NCI-H1694 (cell line): ENCODE data around the gene HIP1.
A peak's percentile ranks its signal among the peaks of the same experiment; 100 is the strongest.
"Not testable (repeated sequence)": the region's sequence is repeated elsewhere in the genome, so short reads cannot be mapped to it uniquely, and the experiment has no call there.

ENCODE experiments used
- DNase-seq: peaks from one replicate; lab custom pipeline; 2025; lab: John Stamatoyannopoulos, UW

HIP1 gene

DNA sequence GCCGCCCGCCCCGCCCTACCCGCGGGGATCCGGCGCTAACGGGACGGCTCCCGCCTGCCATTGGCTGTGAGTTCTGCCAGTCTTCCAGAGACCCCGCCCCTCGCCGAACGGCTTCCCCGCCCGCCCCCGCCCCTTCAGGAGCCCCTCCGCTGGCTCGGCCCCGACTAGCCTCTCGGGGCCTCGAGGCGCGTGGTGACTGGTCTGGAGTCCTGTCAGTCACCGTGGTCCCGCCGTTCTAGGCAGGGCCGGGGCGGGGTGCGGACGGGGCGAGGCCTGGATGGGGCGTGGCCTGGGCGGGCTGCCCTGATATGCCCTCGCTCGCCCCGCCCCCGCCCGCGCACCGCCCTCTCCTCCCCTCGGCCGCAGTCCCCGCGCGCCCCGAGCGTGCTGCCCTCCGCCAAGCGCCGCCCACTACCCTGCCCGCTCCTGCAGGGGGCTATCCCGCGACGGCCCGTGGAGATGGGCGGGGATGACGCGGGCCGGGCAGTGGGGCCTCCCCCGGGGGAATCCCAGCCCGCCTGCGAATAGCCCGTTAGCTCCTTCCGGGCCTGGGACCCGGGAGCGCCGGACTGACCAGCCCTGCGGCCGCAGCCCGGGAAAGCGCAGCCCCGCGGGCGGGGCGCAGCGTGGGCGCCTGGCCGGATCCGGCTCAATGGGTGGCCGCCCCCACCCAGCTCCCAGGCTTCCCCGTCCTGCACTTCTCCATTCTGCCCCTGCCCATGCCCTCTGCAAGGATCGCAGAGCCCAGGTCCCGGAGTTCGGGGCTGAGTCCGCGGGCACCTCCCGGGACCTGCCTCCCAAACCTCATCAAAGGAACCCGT, 444 bp upstream of the HIP1 start:
- peak; percentile 96 for DNase-seq

DNA sequence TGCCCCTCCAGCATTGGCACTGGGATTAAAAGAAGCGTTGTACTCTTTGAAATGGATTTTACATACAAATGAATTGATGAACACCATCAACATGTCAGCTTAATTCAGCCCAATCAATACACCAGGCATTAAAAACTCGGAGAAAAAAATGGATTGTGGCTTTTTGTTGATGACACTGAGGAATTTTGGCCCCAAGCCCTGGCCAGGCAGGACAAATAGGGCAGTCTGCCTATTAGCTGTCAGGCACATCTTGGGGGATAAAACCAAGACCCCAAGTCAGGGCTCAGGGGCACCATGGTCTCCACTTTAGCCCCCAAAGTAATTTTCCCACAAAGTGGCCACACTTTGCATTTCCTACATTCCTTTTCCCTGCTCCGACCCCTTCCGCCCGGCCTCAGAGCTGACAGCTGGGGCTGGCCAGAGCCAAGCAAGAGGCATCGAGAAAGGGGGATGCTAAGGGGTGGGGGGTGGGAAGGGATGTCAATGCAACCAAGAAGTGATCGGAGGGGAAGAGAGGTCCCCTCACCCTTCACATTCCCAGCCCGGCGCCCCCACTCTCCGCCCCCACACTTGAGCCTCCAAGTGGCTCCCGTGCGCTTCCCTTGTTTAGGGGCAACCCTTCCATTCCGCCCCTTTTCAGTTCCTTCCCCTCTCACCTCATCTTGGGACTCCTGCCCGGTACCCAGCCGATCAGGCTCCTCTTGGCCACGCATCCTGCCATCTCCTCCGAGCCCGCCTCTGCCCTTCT, 711 bp downstream of the HIP1 start:
- no peak for DNase-seq

DNA sequence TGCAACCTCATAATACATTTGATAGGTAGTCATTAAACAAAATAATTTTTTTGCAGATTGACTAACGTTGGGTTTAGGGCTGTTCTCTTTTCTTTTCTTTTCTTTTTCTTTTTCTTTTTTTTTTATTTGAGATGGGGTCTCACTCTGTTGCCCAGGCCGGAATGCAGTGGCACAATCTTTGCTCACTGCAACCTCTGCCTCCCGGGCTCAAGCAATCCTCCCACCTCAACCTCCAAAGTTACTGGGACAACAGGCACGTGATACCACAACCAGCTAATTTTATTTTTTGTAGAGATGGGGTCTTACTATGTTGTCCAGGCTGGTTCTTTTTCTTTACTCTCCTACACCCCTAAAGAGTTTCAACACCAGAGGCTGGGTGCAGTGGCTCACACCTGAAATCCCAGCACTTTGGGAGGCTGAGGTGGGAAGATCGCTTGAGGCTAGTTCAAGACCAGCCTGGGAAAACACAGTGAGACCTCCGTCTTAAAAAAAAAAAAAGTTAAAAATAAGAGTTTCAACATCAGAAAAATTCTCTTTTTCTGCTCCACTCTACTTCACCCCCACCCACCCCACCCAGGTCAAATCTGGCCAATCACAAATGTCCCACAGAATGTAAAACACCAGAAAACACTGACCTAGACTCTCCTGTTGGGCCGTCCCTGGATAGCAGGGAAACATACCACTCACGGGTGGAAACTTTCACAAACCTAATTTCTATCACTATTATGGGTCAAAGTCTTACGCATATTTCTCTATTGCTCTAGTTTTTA, 3.0 kb downstream of the HIP1 start:
- DNase-seq: no peak

DNA sequence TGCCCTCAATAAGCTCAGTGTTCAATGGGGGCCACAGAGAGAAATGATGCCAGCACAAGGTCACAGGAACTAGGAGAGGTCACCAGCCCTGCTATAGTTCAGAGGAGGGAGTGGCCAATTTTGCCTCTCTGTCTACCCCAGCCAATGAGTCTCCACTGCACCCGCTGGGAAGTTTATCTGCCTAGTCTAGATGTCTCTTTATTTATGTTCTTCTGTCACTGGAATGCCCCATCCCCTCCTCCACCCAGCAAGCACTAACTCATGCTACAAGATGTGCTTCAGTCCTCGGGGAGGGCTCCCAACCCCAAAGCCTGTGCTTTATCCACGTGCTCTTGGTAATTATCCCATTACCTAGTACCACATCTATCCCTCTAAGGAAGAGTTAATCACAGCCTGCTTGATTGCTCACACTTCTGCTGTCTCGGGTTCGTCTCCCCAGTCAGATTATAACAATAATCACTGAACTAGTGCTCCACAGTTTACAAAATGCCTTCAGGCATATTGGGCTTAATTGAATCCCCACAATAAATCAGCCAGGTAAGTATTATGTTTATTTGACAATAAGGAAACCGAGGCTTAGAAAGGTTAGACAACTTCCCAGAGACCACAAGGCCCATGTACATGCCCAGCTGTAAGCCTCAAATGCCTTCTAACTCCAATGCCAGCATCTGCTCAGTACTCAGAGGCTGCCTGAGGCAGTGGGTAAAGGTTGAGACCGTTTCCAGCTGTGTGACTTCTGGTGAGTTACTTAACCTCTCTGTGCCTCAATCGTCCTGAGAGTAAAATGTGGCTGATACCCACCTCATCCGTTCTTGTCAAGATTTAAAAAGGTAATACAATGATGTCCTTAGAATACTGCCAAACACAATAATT, 3.9 kb downstream of the HIP1 start:
- DNase-seq: no peak

DNA sequence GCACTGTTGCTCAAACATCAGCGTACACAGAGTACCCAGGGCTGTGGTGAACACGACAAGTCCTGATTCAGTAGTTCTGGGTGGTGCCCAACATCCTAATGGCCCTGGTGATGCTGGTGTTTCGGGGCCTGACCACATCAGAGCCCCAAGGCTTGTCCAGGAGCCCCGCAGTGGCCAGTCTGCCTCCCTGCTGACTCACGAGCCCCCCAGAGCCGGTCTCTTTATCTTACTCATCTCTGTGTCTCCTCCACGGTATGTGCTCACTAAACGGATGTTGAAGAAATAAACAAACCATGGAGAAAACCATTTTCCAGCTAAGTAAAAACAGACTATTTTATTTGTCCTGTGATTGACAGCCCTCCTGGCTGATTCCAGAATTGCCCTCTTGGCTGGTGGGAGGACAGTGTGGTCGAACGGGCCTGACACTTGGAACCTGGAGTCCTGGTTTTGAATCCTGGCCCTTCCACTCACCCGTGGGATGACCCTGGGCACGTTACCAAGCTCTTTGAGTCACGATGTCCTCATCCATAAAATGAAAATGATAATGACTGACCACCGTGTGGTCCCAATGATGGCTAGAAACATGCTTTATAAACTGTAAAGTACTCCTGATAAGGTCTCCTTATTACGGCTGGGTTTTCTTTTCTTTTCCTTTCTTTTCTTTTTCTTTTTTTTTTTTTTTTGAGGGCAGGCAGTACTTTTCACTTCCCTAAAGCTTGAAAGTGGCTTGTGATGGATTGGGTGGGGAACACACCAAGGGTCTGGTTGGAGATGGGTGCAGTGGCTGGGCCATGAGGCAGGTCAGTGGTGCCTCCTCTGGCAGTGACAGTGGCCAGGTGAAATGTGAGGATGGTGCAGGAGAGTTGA, 5.7 kb downstream of the HIP1 start:
- no peak for DNase-seq

DNA sequence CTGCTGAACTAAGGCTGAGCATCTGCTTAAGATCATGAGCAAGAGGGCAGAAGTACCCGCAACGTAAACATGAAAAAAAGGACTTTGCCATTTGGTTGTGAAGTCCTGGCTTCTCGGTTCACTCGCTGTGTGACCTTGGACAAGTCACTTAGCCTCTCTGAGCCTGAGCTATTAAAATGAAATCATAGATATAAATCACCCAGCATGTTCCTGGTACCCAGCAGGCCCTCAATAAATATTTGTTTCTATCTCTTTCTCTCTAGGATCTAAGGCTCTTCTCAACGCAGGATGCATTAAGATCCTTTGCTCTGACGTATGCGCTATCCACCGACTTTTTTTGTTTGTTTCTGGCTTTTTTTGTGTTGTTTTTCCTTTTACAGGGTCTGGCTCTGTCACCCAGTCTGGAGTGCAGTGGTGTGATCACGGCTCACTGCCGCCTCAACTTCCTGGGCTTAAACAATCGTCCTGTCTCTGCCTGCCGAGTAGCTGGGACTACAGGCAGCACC, 6.7 kb downstream of the HIP1 start:
- DNase-seq: no peak

DNA sequence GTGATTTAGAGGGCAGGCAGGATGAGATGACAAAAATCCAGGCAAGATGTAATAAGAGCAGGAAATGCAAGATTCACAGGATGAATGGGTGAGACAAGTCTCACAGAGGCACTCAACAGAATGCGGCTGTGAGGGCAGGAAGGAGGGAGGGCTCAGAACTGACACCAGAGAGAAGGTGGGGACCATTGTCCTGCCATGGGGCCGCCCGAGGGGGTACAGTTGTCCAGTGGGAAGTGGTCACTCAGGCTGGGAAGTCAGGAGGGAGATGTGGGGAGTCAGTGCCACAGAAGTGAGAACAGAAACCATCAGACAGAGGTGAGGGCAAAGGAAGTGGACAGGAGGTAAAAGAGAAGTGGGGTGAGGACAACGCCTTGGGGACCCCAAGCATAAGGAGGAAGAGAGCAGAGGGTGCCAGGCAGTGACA, 8.9 kb downstream of the HIP1 start:
- DNase-seq: no peak

DNA sequence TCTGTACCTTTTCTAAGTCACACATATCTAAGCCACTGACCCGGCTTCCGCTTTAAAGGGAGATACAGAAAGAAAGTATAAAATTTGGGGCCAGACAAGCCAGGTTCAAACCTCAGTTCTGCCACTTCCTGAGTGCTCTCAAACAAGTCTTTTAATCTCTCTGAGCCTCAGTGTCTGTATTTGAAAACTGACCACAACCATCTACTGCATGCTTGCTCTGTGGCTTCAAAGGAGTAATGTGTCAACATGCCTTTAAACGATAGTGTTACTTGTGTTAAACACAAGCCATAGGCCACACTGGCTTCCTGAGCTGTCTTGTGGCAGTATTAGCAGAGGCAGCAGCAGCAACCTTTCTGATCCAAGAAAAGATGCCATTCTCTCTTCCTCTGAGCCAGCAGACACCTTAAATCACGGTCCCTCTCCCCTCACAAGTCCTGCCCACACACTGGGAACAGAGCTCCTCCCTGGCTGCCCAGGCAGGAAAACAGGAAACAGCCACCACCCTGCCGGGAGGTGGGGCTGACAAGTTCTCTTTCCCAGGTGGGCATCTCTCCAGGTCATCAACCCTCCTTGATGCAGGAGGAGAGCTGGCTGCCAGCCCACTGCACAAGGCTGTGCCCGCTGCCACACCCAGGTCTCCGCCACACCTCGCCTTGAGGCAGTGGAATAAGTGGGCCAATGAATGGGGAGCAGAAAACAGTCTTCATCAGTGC, 10.7 kb downstream of the HIP1 start:
- DNase-seq: no peak

DNA sequence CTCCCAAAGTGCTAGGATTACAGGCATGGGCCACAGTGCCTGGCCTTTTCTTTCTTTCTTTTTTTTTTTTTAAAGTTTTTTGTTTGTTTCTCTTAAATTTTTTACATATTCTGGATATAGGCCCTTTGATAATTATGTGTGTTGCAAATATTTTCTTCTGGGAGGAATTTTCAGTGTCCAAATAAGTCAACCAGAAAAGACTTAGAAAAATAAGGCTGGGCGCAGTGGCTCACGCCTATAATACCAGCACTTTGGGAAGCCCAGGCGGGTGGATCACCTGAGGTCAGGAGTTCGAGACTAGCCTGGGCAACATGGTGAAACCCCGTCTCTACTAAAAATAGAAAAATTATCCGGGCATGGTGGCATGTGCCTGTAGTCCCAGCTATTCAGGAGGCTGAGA, 11.4 kb downstream of the HIP1 start:
- DNase-seq: not testable (repeated sequence)

DNA sequence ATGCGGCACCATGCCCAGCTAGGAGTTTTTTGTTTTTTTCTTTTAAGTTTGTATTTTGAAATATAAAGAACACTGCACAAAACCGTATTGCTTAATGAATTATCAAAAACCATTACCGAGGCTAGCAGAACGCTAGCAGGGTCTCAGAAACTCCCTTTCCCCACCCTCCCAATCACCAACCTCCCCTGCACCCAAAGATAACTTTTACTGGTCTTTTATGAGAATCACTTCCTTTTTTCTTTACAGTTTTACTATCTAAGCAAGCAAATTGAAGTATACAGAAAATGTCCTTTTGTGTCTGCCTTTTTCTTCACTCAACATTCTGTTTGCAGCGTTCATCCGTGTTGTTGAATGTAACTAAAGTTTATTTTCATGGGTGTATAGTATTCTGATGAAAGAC, 13.4 kb downstream of the HIP1 start:
- no peak for DNase-seq

DNA sequence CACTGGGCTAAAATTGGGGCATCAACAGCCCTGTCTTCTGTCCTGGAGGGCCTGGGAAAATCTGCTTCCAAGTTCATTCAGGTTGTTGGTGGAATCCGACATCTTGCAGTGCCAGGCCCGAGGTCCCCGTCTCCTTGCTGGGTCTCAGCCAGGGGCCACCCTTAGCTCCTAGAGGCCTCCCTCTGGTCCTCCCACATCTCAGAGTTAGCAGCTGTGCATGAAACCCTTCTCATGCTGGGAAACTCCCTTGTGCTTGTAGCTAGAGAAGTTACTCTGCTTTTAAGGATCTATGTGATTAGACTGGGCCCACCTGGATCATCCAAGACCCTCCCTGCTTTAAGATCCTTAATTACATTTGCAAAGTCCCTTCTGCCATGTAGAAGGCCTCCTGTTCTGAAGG, 15.3 kb downstream of the HIP1 start:
- no peak for DNase-seq

DNA sequence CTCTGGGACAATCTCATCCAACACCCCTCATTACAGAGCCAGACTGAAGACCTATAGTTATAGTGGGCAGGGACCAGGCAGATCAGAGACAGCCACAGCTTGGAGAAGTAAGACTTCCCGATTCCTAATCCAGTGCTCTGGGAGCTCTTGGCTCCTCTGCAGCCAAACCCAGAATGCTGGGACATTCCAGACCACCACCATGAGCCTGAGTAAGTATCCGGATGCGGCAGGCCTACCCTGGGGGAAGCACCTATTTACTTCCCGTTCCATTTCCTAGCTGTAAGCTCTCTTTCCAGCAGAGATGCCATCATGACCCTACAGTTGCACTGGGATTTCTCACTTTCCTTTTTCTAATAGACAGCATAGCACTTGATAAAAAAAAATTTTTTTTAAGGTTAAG, 16.4 kb downstream of the HIP1 start:
- no peak for DNase-seq

DNA sequence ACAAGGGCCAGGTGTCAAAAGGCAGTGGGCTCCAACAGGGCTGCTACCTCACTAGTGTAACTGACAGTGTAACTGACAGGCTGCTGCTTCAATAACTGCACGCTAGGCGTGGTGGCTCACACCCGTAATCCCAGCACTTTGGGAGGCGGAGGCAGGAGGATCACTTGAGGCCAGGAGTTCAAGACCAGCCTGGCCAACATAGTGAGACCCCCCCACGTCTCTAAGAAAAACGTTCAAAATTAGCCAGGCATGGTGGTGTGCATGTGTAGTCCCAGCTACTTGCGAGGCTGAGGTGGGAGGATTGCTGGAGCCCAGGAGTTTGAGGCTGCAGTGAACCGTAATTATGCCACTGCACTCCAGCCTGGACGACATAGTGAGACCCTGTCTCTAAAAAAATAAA, 16.8 kb downstream of the HIP1 start:
- DNase-seq: not testable (repeated sequence)

DNA sequence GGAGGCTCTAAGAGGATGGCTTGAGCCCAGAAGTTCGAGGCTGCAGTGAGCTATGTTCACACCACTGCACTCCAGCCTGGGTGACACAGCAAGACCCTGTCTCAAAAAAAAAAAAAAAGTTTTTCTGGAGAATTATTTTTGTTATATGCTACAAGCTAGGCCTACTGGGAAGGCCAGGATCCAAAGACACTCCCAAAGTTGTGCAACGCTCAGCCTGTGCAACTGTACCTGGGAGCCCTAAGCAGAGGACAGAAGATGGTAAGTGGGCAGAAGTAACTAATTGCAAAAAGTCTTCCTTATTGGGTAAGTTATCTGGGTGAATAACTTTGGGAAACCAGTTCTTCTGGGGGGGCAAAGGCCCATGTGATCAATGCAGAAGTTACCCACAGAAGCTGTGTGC, 17.3 kb downstream of the HIP1 start:
- DNase-seq: no peak

DNA sequence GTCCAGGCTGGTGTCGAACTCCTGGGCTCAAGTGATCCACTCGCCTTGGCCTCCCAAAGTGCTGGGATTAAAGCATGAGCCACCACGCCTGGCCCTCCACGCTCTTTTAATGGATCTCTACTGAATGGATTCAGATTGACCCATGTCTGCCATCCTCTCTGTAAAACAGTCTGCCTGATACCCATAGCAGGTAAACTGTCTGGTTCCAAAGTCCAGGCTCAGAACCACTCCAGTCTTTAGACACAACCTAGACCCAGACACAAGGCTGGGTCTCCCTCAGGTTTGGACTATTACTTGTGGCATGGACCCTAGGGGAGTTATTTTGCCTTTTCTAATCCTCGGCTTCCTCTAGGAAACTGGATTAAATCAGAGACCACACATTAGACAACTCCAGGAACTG, 19.1 kb downstream of the HIP1 start:
- DNase-seq: no peak

DNA sequence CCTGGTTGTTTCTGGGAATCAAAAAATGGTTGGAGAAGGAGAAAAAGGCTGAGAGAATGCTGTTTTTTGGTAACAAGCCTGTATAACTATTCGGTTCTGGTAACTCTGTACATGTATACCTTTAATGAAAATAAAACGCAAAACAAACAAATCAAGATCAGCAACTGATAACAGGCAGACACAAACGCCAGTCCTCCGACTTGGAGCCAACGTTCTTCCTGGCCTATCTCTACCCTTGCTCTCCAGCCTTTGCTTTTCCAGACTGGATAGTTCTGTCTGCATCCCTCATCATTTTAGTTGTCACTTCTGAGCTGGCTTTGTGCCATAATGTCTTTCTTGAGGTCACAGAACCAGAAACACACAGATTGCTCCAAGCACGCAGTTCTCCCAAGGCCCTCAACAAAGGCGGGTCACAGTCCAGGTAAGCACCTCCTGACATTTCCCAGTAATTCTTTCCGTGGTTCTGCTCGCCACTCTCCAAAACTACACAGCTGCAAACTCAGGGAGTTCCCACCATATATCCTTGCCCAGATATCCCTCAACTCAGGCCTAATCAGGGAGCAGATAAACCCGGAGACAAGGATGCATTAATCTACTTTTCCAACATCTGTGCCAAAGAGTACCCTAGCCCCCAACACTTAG, 20.2 kb downstream of the HIP1 start:
- DNase-seq: no peak

DNA sequence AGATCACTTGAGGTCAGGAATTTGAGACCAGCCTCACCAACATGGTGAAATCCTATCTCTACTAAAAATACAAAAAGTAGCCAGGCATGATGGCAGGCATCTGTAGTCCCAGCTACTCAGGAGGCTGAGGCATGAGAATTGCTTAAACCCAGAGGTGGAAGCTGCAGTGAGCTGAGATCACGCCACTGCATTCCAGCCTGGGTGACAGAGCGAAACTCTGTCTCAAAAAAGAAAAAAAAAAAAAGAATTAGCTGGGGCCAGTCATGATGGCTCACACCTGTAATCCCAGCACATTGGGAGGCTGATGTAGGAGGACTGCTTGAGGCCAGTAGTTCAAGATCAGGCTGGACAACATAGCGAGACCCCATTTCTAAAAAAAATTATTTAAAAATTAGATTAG, 21.0 kb downstream of the HIP1 start:
- not testable (repeated sequence) for DNase-seq

DNA sequence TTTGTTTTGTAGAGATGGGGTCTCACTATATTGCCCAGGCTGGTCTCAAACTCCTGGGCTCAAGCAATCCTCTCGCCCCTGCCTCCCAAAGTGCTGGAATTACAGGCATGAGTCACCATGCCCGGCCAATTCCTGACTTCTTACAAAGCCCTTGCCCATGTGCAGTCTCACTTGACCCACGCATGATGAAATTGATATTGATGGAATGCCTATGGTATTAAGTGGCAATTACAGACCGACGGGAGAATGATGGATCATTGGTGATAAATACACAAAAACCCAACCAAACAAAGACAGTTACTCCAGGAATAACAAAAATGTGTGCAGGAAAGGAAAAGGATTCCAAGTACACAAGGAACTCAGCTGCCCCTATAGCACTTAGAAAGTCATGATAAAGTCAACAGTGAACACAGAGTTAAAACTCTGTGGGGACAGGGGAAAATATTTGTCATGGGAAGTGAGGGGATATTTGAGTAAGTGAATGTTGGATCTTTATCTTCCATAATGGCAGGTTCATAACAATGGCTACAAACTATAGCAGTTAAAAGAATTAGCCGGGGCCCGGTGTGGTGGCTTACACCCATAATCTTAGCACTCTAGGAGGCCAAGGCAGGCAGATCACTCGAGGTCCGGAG, 21.6 kb downstream of the HIP1 start:
- DNase-seq: no peak

DNA sequence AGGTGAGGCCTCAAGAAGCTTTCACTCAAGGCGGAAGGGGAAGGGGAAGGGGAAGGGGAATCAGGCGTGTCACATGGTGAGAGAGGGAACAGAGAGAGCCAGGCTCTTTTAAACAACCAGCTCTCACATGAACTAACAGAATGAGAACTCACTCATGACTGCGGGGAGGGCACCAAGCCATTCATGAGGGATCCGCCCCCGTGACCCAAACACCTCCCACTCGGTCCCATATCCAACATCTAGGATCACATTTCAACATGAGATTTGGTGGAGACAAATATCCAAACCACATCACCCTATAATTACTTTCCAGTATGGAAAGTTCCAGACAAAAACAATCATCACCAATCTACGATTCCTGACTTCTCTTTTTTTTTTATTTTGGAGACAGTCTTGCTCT, 22.9 kb downstream of the HIP1 start:
- DNase-seq: no peak
